HCT116 (cell line): Measurements from ENCODE around the gene TAF3. TPM values are rescaled to one million over a fixed set of nuclear protein-coding genes. Genes with fewer than 3 reads are reported as not detected.

ENCODE experiments used
- ATAC-seq: fragments of 200-7000 bp; cut with Tn5 transposase; 2 replicates; pipeline ENCODE4 v1.9.1; 2020; ENCODE audit warnings: mild to moderate bottlenecking, moderate library complexity
- BruUV-seq: library from RNA; stranded (reverse); fragments of 400-500 nt; replicated peaks from 2 replicates; lab custom pipeline; 2021; lab: Mats Ljungman, UMichigan
- CTCF ChIA-PET: fragments of 300-600 bp; sonication (Branson Sonifier 250); formaldehyde crosslinking; loops from one replicate; lab custom pipeline; 2021; ENCODE audit warnings: antibody characterized with exemption; lab: Charles Lee
- POLR2A ChIA-PET: fragments of 300-600, 350-600 bp; sonication (Branson Sonifier 250); formaldehyde crosslinking; loops from one replicate; lab custom pipeline; 2021; ENCODE audit warnings: antibody characterized with exemption; lab: Charles Lee
- RAD21 ChIA-PET, 2 experiments: fragments of 300-600 bp; sonication (Branson Sonifier 250); formaldehyde crosslinking; loops; one replicate each; lab custom pipeline; 2023; ENCODE audit warnings: low total read pairs in 2 of 2; ENCODE audit not compliant: uncharacterized antibody in 2 of 2, unreplicated experiment in 2 of 2, low non-redundant PET in 1 of 2; lab: Charles Lee
- DNase-seq: peaks from one replicate; pipeline ENCODE4 v3.0.0-alpha.2; 2010; ENCODE audit warnings: low read depth, low spot score
- H2AFZ ChIP-seq: fragments of 200-600 bp; shearing (Covaris generic), sonication (generic); 2 replicates; pipeline ENCODE4 v1.6.1; 2017; ENCODE audit warnings: low read depth, mixed run types, mixed read lengths, antibody characterized with exemption, low read length; ENCODE audit not compliant: poor library complexity, severe bottlenecking
- H3K27ac ChIP-seq: 2 replicates; pipeline ENCODE4 v1.5.1; 2012; ENCODE audit warnings: low read depth, low read length
- H3K27me3 ChIP-seq: fragments of 200-600 bp; sonication (generic); 2 replicates; pipeline ENCODE4 v1.6.1; 2016; ENCODE audit warnings: mixed run types, low read length, mixed read lengths; ENCODE audit not compliant: insufficient read depth
- H3K36me3 ChIP-seq, 2 experiments: fragments of 200-500 bp in 1 of 2; fragments of 200-600 bp in 1 of 2; sonication (Bioruptor generic) in 1 of 2; sonication (generic) in 1 of 2; 2 replicates each; pipeline versions ENCODE4 v1.5.1 to v1.6.1; 2014 to 2016; ENCODE audit warnings: low read length in 2 of 2, inconsistent platforms in 1 of 2, mixed read lengths in 1 of 2, mixed run types in 1 of 2; ENCODE audit not compliant: insufficient read depth in 2 of 2, control insufficient read depth in 1 of 2
- H3K4me1 ChIP-seq, 2 experiments: fragments of 200-600 bp in 1 of 2; sonication (generic) in 1 of 2; 2 replicates each; pipeline versions ENCODE4 v1.5.1 to v1.6.1; 2012 to 2017; ENCODE audit warnings: low read length in 2 of 2, inconsistent platforms in 1 of 2, mild to moderate bottlenecking in 1 of 2, mixed read lengths in 1 of 2, mixed run types in 1 of 2, moderate library complexity in 1 of 2; ENCODE audit not compliant: insufficient read depth in 2 of 2, control insufficient read depth in 1 of 2
- H3K4me2 ChIP-seq: fragments of 200-600 bp; sonication (generic); 2 replicates; pipeline ENCODE4 v1.6.1; 2017; ENCODE audit warnings: mixed run types, low read length, mixed read lengths
- H3K4me3 ChIP-seq, 2 experiments: fragments of 200-600 bp in 1 of 2; sonication (generic) in 1 of 2; replicated peaks in 1 of 2; 2 replicates each; pipeline ENCODE4 v1.5.1; 2011 to 2016; ENCODE audit warnings: low read length in 2 of 2, control low read depth in 1 of 2, low read depth in 1 of 2, mild to moderate bottlenecking in 1 of 2, mixed read lengths in 1 of 2, mixed run types in 1 of 2
- H3K79me2 ChIP-seq: fragments of 200-600 bp; sonication (generic); 2 replicates; pipeline ENCODE4 v1.6.1; 2017; ENCODE audit warnings: mild to moderate bottlenecking, mixed run types, low read length, moderate library complexity, mixed read lengths; ENCODE audit not compliant: insufficient read depth
- H3K9ac ChIP-seq: fragments of 200-600 bp; sonication (generic); 2 replicates; pipeline ENCODE4 v1.6.1; 2016; ENCODE audit warnings: low read length, mixed read lengths
- H3K9me2 ChIP-seq: fragments of 200-600 bp; sonication (generic), shearing (Covaris generic); 2 replicates; pipeline ENCODE4 v1.6.1; 2017; ENCODE audit warnings: mixed run types, mild to moderate bottlenecking, moderate library complexity; ENCODE audit not compliant: insufficient read depth
- H3K9me3 ChIP-seq, 2 experiments: fragments of 200-500 bp in 1 of 2; fragments of 200-600 bp in 1 of 2; sonication (Bioruptor generic) in 1 of 2; sonication (generic) in 1 of 2; 2 replicates each; pipeline ENCODE4 v1.6.1; 2014 to 2017; ENCODE audit warnings: low read length in 2 of 2, mixed read lengths in 2 of 2, inconsistent platforms in 1 of 2, low read depth in 1 of 2, mild to moderate bottlenecking in 1 of 2, mixed run types in 1 of 2, moderate library complexity in 1 of 2; ENCODE audit not compliant: control insufficient read depth in 1 of 2, insufficient read depth in 1 of 2
- H4K20me1 ChIP-seq: fragments of 200-600 bp; sonication (generic), shearing (Covaris generic); 2 replicates; pipeline ENCODE4 v1.6.1; 2017; ENCODE audit warnings: mixed run types, mild to moderate bottlenecking, moderate library complexity; ENCODE audit not compliant: insufficient read depth
- ATF3 ChIP-seq: IDR thresholded peaks from 2 replicates; pipeline ENCODE4 v1.6.1; 2012
- CTCF ChIP-seq, 3 experiments: fragments of 200-600 bp in 1 of 3; sonication (generic) in 1 of 3; IDR thresholded peaks in 2 of 3; conservative IDR thresholded peaks in 1 of 3; 2 replicates each; pipeline ENCODE4 v1.5.1; 2012 to 2017; ENCODE audit warnings: low read depth in 2 of 3, low read length in 2 of 3, antibody characterized with exemption in 1 of 3, borderline replicate concordance in 1 of 3, control low read depth in 1 of 3, mild to moderate bottlenecking in 1 of 3, mixed read lengths in 1 of 3, mixed run types in 1 of 3, moderate library complexity in 1 of 3; ENCODE audit not compliant: insufficient read depth in 1 of 3
- EGR1 ChIP-seq: IDR thresholded peaks from 2 replicates; pipeline ENCODE4 v1.6.1; 2012; ENCODE audit warnings: low read depth
- EZH2 ChIP-seq: fragments of 200-600 bp; sonication (generic); IDR thresholded peaks from 2 replicates; pipeline ENCODE4 v1.6.1; 2017; ENCODE audit warnings: antibody characterized with exemption, mixed run types
- EZH2phosphoT487 ChIP-seq: fragments of 200-600 bp; IDR thresholded peaks from 2 replicates; pipeline ENCODE4 v1.6.1; 2018; ENCODE audit warnings: antibody characterized with exemption, borderline replicate concordance
- FOSL1 ChIP-seq: IDR thresholded peaks from 2 replicates; pipeline ENCODE4 v1.6.1; 2012; ENCODE audit warnings: low read depth
- JUND ChIP-seq: IDR thresholded peaks from 2 replicates; pipeline ENCODE4 v1.6.1; 2012
- MAX ChIP-seq: IDR thresholded peaks from 2 replicates; pipeline ENCODE4 v1.6.1; 2012
- POLR2AphosphoS5 ChIP-seq: IDR thresholded peaks from 2 replicates; pipeline ENCODE4 v1.6.1; 2011; ENCODE audit warnings: mild to moderate bottlenecking, low read depth, low read length, moderate library complexity
- RAD21 ChIP-seq: IDR thresholded peaks from 2 replicates; pipeline ENCODE4 v1.6.1; 2012; ENCODE audit warnings: low read depth, mild to moderate bottlenecking
- REST ChIP-seq: IDR thresholded peaks from 2 replicates; pipeline ENCODE4 v1.6.1; 2012; ENCODE audit warnings: low read depth
- SIN3A ChIP-seq: IDR thresholded peaks from 2 replicates; pipeline ENCODE4 v1.6.1; 2012; ENCODE audit warnings: low read depth
- SP1 ChIP-seq: IDR thresholded peaks from 2 replicates; pipeline ENCODE4 v1.6.1; 2012; ENCODE audit warnings: low read depth
- TCF7L2 ChIP-seq: IDR thresholded peaks from 2 replicates; pipeline ENCODE4 v1.7.0; 2011; ENCODE audit warnings: borderline replicate concordance, inconsistent platforms; ENCODE audit not compliant: insufficient read depth, insufficient read length; ENCODE audit errors: extremely low read depth
- YY1 ChIP-seq: IDR thresholded peaks from 2 replicates; pipeline ENCODE4 v1.6.1; 2011; ENCODE audit warnings: low read length, low read depth, moderate library complexity, mild to moderate bottlenecking; ENCODE audit not compliant: insufficient replicate concordance; ENCODE audit errors: extremely low read depth
- ZBTB33 ChIP-seq: IDR thresholded peaks from 2 replicates; pipeline ENCODE4 v1.6.1; 2011; ENCODE audit warnings: mild to moderate bottlenecking, low read length, moderate library complexity; ENCODE audit not compliant: insufficient replicate concordance; ENCODE audit errors: extremely low read depth
- ZFX ChIP-seq: fragments of 450-650 bp; IDR thresholded peaks from 2 replicates; pipeline ENCODE4 v1.6.1; 2017
- ZNF274 ChIP-seq: fragments of 200-500 bp; sonication (Bioruptor generic); IDR thresholded peaks from 2 replicates; pipeline ENCODE4 v1.6.1; 2014; ENCODE audit warnings: mild to moderate bottlenecking, low read depth, low read length, inconsistent platforms
- intact Hi-C: fragments of 100-400 bp; cut with micrococcal nuclease; formaldehyde crosslinking; loops from 2 replicates; pipeline ENCODE4 v1.10.0; 2022
- total RNA-seq: library from RNA; stranded (reverse); gene quantifications from one replicate; pipeline ENCODE4 v1.2.1, GENCODE V29; 2021; ENCODE audit not compliant: unreplicated experiment

Gene TAF3
- total RNA-seq, 1 experiment from 2014 or later: 8.0 TPM

GRCh38 chr10:8051109-8051821 lies 233.0 kb downstream of the TAF3 start:
- peaks cover 8% of the 10 kb centered on the region; the same call in 1 of the 2 replicates for H3K27me3 ChIP-seq
- no peak overlapping the region for H3K27ac ChIP-seq
- intact Hi-C loops: no loop called here
- H4K20me1 ChIP-seq: no peaks in the 10 kb centered on the region
- no TSS peak for BruUV-seq
- ATAC-seq (no peak), DNase-seq (no peak)
- H3K36me3 ChIP-seq: no peaks in the 10 kb centered on the region
- no peaks in the 10 kb centered on the region for H3K9me2 ChIP-seq
- H3K4me1 ChIP-seq: peaks cover 3 to 15% of the 10 kb centered on the region in 2 experiments; a peak in 3 of 4 replicates
- CTCF ChIA-PET: no interaction called here
- H3K9ac ChIP-seq: no peak overlapping the region
- no peaks in the 10 kb centered on the region for H3K9me3 ChIP-seq
- TF ChIP-seq POLR2AphosphoS5: no peak
- no peak for TF ChIP-seq ZBTB33
- no peak for TF ChIP-seq EZH2
- TF ChIP-seq EGR1: no peak
- no peak for TF ChIP-seq RAD21
- TF ChIP-seq MAX: no peak
- TF ChIP-seq ATF3: no peak
- TF ChIP-seq YY1: no peak
- TF ChIP-seq SIN3A: no peak
- no peak for TF ChIP-seq EZH2phosphoT487
- no peak for TF ChIP-seq FOSL1
- TF ChIP-seq JUND: no peak
- no peak for TF ChIP-seq ZNF274
- TF ChIP-seq TCF7L2: no peak
- TF ChIP-seq SP1: no peak
- TF ChIP-seq ZFX: no peak
- TF ChIP-seq REST: no peak
- TF ChIP-seq CTCF (IDR thresholded peaks at IDR 0.05 in 2 of 3, conservative IDR thresholded peaks at IDR 0.05 in 1 of 3; ENCODE audit: borderline replicate concordance in 1 of 3, insufficient read depth in 1 of 3, low read depth in 2 of 3, low read length in 2 of 3): no peak
- no peaks in the 10 kb centered on the region for H3K79me2 ChIP-seq
- H3K4me2 ChIP-seq: no peak overlapping the region
- POLR2A ChIA-PET: no interaction called here
- H2AFZ ChIP-seq: no peak overlapping the region
- H3K4me3 ChIP-seq: no peak overlapping the region
- RAD21 ChIA-PET: no interaction called here
